GM21576 (cell line): Measurements from ENCODE around the gene KAT14.
"Not testable (repeated sequence)": the region's sequence is repeated elsewhere in the genome, so short reads cannot be mapped to it uniquely, and the experiment has no call there.

Experiments used
- ATAC-seq: cut with Tn5 transposase; IDR thresholded peaks from one replicate; pipeline ENCODE4 v1.9.1; 2021; ENCODE audit warnings: mild to moderate bottlenecking, moderate library complexity; ENCODE audit not compliant: unreplicated experiment

Gene KAT14

GRCh38 chr20:18144541-18145099 lies 7.0 kb downstream of the KAT14 start:
- ATAC-seq: no peak

- no peak for ATAC-seq
Measured at GRCh38 chr20:18154342-18154741, 16.7 kb downstream of the KAT14 start.

GRCh38 chr20:18156045-18156444 lies 18.4 kb downstream of the KAT14 start:
- ATAC-seq: no peak

- ATAC-seq: no peak
Measured at GRCh38 chr20:18164356-18164755, 26.7 kb downstream of the KAT14 start.

GRCh38 chr20:18165553-18165952 lies 27.9 kb downstream of the KAT14 start:
- no peak for ATAC-seq

GRCh38 chr20:18166241-18166881 lies 28.7 kb downstream of the KAT14 start:
- no peak for ATAC-seq

GRCh38 chr20:18166950-18167349 lies 29.3 kb downstream of the KAT14 start:
- ATAC-seq: no peak

- no peak for ATAC-seq
Measured at GRCh38 chr20:18172379-18172778, 34.7 kb downstream of the KAT14 start.

- ATAC-seq: no peak
Measured at GRCh38 chr20:18174906-18175683, 37.4 kb downstream of the KAT14 start.

- ATAC-seq: no peak
Measured at GRCh38 chr20:18176318-18176785, 38.7 kb downstream of the KAT14 start.

GRCh38 chr20:18180366-18180765 lies 42.7 kb downstream of the KAT14 start:
- ATAC-seq: not testable (repeated sequence)

GRCh38 chr20:18180815-18181214 lies 43.2 kb downstream of the KAT14 start:
- ATAC-seq: no peak

- ATAC-seq: no peak
Measured at GRCh38 chr20:18187020-18187419, 49.4 kb downstream of the KAT14 start.

GRCh38 chr20:18188434-18188833 lies 50.8 kb downstream of the KAT14 start:
- no peak for ATAC-seq

GRCh38 chr20:18190338-18191233 lies 52.9 kb downstream of the KAT14 start:
- ATAC-seq: no peak

- ATAC-seq: no peak
Measured at GRCh38 chr20:18191306-18191705, 53.6 kb downstream of the KAT14 start.

- not testable (repeated sequence) for ATAC-seq
Measured at GRCh38 chr20:18194461-18194860, 56.8 kb downstream of the KAT14 start.

GRCh38 chr20:18195931-18196330 lies 58.3 kb downstream of the KAT14 start:
- no peak for ATAC-seq

- no peak for ATAC-seq
Measured at GRCh38 chr20:18197382-18198070, 59.9 kb downstream of the KAT14 start.

GRCh38 chr20:18202966-18203365 lies 65.3 kb downstream of the KAT14 start:
- no peak for ATAC-seq
